Adrenal gland (tissue), 12 donors: Measurements from ENCODE around the gene PRKCE. TPM values are rescaled to one million over a fixed set of nuclear protein-coding genes. Genes with fewer than 3 reads are reported as not detected.

Experiments used
- DNase-seq, 7 donors: peaks; one replicate each; pipeline ENCODE4 v3.0.0-alpha.2; 2019 to 2020
- H3K27ac ChIP-seq, 5 donors: fragments of 200-600 bp; sonication (generic) in 4 of 5; 1 replicate in 3 of 5; 2 replicates in 2 of 5; pipeline versions ENCODE4 v1.5.1 to v1.8.0; 2016 to 2020; ENCODE audit warnings: mild to moderate bottlenecking in 1 of 5
- H3K27me3 ChIP-seq: fragments of 200-600 bp; 2 replicates; pipeline ENCODE4 v1.8.0; 2021
- H3K36me3 ChIP-seq, 2 donors: fragments of 200-600 bp; replicated peaks in 1 of 2; 1 replicate in 1 of 2; 2 replicates in 1 of 2; pipeline versions ENCODE4 v1.5.1 to v1.8.0; 2018 to 2022
- H3K4me1 ChIP-seq, 2 donors: fragments of 200-600 bp; replicated peaks in 1 of 2; 1 replicate in 1 of 2; 2 replicates in 1 of 2; pipeline versions ENCODE4 v1.5.1 to v1.8.0; 2018 to 2021
- H3K4me3 ChIP-seq, 4 donors: fragments of 200-600 bp; sonication (generic) in 3 of 4; one replicate each; pipeline ENCODE4 v1.5.1; 2016 to 2018
- H3K9me3 ChIP-seq, 3 donors: fragments of 200-600 bp; sonication (generic) in 1 of 3; replicated peaks in 1 of 3; 1 replicate in 2 of 3; 2 replicates in 1 of 3; pipeline versions ENCODE4 v1.5.1 to v1.8.0; 2016 to 2021
- POLR2A ChIP-seq, 2 donors: fragments of 450-650 bp; IDR thresholded peaks; one replicate each; pipeline ENCODE4 v1.6.1; 2017; ENCODE audit warnings: antibody characterized with exemption in 2 of 2, mild to moderate bottlenecking in 2 of 2, moderate library complexity in 1 of 2
- WGBS, 4 donors: extraction: QIAGEN DNeasy Blood & Tissue Kit in 2 of 4; methylation state at CpG; one replicate each; pipeline versions ENCODE4 v1.1.5 to v1.1.7; 2013 to 2017; 5-methylcytosine and 5-hydroxymethylcytosine counted together
- intact Hi-C, 2 donors: fragments of 100-400 bp; cut with DNase I; formaldehyde crosslinking; loops; one replicate each; pipeline versions ENCODE4 v1.14.1 to v1.15.0; 2022 to 2023
- polyA plus RNA-seq, 3 donors: library from polyadenylated mRNA; stranded (reverse); fragments of 200-250 nt in 2 of 3; fragments of 350-450 nt in 1 of 3; fragmentation: Illumina TruSeq in 1 of 3; extraction: RNeasy Lipid Tissue Mini Kit (QIAGEN cat#74804) in 1 of 3; gene quantifications; one replicate each; pipeline ENCODE4 v1.2.3, GENCODE V29; 2013 to 2014
- total RNA-seq, 9 donors: library from RNA; depleted of rRNA in 4 of 9; stranded (reverse); fragments of >200 nt in 4 of 9; fragments of 120-200 nt in 1 of 9; fragmentation: NEBNext Ultra II Directional in 1 of 9; extraction: Animal tissue kit (Norgen Biotek cat#: 25700) in 1 of 9; gene quantifications; one replicate each; pipeline versions ENCODE4 v1.1.0 to v1.2.4, GENCODE V29; 2013 to 2023
- TF ChIP-seq, protein P1 (sequence below), 6 experiments: fragments of 450-650 bp in 4 of 6; fragments of 200-600 bp in 2 of 6; sonication (generic) in 1 of 6; IDR thresholded peaks; 1 replicate in 5 of 6; 2 replicates in 1 of 6; pipeline versions ENCODE4 v1.5.1 to v1.8.0; 2016 to 2021; ENCODE audit warnings: antibody characterized with exemption in 6 of 6, mild to moderate bottlenecking in 2 of 6, moderate library complexity in 1 of 6
- donor health status: healthy with polysubstance abuse.
- donor health status: Bipolar disorder and iron deficiency.
- donor health status: DM: yes; HTN: yes; CAD: no.
- donor health status: DM: no; HTN: no; CAD: no.
- donor health status: DM: no; HTN: no; CAD: no.
- donor health status: DM: yes; HTN: yes; CAD: no.

Gene PRKCE
- total and polyA plus RNA-seq, 12 donors = 1.9 to 19.2 (median 8.0) TPM

DNA sequence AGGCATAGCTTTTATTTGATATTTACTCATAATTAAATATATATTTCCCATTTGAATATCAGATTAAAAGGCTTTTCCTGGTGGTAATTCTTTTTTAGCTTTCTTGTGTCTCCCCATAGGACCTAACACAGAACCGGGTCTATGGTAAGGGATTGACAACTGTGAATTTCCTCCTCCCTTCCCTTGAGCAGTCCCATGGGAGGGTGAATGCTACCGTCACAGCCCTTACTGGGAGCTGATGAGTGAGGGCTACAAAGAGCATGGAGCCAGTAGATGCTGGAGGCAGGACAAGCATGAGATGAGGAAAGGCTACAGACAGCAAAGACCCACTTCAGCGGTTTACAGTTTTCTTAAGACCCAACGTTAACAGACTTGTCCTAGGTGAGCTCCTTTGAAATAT lies 475.1 kb downstream of the PRKCE start:
- WGBS, 4 donors = 81 to 93% (median 89%) methylated on average over 4 of the region's 4 CpGs

DNA sequence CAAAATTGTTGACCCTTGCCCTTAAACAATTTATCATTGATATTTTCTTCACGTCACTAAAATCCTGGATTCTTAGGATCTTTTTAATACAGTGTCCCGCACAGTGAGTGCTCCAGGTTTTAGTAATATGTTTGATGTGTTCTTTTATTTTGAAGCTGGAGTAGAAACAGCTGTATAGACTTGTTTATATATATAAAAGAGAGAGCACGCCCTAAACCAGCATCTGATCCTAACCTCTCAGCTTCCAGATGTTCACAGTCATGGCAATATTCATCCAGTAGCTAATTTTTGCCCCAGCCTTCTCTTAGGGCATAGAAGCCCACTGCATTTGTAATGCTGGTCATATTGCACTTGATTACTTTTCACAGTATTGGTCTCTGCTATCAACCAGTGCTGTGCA lies 475.7 kb downstream of the PRKCE start:
- Histone ChIP-seq H3K36me3 (no peaks in the 10 kb centered on the region), H3K9me3 (no peaks in the 10 kb centered on the region), H3K4me1 (no peaks in the 10 kb centered on the region), H3K27ac (no peak overlapping the region), H3K27me3 (no peaks in the 10 kb centered on the region), H3K4me3 (no peak overlapping the region)
- WGBS, 4 donors = 78 to 86% (median 81%) methylated on average over 3 of the region's 3 CpGs
- intact Hi-C loops = no loop called here
- no peak for DNase-seq
- no peak for TF ChIP-seq POLR2A (IDR thresholded peaks at IDR 0.05)
- TF ChIP-seq, protein P1, sequence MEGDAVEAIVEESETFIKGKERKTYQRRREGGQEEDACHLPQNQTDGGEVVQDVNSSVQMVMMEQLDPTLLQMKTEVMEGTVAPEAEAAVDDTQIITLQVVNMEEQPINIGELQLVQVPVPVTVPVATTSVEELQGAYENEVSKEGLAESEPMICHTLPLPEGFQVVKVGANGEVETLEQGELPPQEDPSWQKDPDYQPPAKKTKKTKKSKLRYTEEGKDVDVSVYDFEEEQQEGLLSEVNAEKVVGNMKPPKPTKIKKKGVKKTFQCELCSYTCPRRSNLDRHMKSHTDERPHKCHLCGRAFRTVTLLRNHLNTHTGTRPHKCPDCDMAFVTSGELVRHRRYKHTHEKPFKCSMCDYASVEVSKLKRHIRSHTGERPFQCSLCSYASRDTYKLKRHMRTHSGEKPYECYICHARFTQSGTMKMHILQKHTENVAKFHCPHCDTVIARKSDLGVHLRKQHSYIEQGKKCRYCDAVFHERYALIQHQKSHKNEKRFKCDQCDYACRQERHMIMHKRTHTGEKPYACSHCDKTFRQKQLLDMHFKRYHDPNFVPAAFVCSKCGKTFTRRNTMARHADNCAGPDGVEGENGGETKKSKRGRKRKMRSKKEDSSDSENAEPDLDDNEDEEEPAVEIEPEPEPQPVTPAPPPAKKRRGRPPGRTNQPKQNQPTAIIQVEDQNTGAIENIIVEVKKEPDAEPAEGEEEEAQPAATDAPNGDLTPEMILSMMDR (IDR thresholded peaks at IDR 0.05) = no peak

More for the DNA sequence above, 475.1 kb downstream of the PRKCE start:
- Histone ChIP-seq H3K27me3 (no peaks in the 10 kb centered on the region), H3K4me3 (no peak overlapping the region), H3K36me3 (no peaks in the 10 kb centered on the region), H3K27ac (no peak overlapping the region), H3K4me1 (no peaks in the 10 kb centered on the region), H3K9me3 (no peaks in the 10 kb centered on the region)
- TF ChIP-seq POLR2A (IDR thresholded peaks at IDR 0.05) = no peak
- intact Hi-C loops = no loop called here
- no peak for DNase-seq

DNA sequence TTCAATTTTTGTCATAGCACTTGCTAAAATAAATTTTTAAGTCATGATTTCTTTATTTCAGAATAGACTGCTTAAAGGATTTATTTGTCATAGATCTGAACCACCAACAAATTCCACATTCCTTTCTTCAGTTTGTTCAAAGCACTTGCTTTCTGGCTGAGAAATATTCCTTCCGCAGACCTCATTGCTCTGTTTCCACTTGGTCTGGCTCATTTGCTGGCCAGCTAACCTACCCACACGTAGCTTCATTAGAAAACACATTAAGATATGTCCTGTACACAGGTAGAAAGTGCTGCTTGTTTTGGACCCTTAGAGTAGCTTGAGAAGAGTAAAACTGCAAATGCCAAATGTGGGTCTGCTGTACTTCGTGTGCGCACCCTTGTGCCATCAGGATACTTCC lies 479.0 kb downstream of the PRKCE start:
- Histone ChIP-seq H3K4me1 (peaks cover 0 to 15% of the 10 kb centered on the region in 2 donors), H3K4me3 (no peak overlapping the region), H3K9me3 (no peaks in the 10 kb centered on the region), H3K27me3 (no peaks in the 10 kb centered on the region), H3K36me3 (no peaks in the 10 kb centered on the region), H3K27ac (no peak overlapping the region)
- TF ChIP-seq POLR2A (IDR thresholded peaks at IDR 0.05) = no peak
- TF ChIP-seq, protein P1 (IDR thresholded peaks at IDR 0.05) = no peak
- no peak for DNase-seq
- 88 to 95% (median 90%) methylated on average over 4 of the region's 4 CpGs for WGBS, 4 donors
- intact Hi-C loops = no loop called here

DNA sequence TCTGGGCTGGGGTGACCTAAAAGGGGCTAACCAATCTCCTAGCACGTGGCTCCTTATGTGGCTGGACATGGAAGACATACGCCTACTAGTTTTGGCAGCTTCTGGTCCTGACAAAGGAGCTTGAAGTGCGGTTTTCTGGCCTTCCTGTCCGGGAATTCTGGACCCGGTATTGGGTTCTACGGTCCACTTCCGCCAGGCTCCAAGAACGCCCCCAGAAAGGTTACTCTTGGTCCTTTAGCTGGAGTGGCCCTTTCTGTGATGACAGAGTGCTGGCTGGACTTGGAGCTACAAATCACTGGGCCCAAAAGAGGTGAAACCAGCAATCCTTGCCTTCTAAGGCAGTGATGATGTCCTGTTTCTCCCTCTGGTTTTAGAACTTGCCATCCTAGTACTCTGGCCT lies 481.5 kb downstream of the PRKCE start:
- TF ChIP-seq POLR2A (IDR thresholded peaks at IDR 0.05) = no peak
- TF ChIP-seq, protein P1 (IDR thresholded peaks at IDR 0.05) = no peak
- Histone ChIP-seq H3K4me3 (no peak overlapping the region), H3K9me3 (no peaks in the 10 kb centered on the region), H3K27me3 (no peaks in the 10 kb centered on the region), H3K27ac (peak overlapping the region in 1 of 5 donors; percentile 6), H3K36me3 (no peaks in the 10 kb centered on the region), H3K4me1 (peaks cover 0 to 25% of the 10 kb centered on the region in 2 donors)
- WGBS, 4 donors = 72 to 94% (median 87%) methylated on average over 6 to 8 of the region's 8 CpGs
- intact Hi-C loops = no loop called here
- no peak for DNase-seq

DNA sequence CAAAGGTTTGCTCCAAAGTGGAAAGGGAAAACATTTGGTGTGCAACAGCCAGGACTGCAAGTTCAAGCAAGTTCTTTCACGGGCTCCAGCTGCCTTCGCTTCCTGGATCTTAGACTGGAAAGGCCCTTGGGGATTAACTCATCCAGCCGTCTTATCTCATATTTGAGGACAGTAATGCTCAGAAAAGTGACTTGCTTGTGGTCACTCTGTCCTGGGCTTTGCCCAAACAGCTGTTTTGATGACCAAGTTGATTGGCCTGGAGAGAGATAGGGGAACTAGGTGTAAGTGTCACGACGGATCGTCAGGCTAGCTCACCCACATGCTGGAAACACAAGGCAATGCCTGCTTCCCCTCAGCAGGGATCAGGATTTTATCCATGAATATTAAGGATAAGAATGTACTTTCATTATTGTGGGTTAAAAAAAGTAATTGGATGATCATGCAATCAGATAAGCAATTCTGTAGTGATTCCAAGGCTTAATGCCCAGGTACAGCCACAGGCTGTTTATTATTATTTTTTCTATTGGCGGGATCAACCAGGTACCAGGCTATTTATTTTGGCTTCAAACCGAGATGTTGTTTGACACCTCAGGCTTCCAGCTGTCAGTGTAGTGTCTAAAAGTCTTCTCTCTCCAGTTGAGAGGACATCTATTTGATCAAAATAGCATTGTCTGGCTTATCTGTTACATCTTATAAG lies 483.2 kb downstream of the PRKCE start:
- no peak for TF ChIP-seq POLR2A (IDR thresholded peaks at IDR 0.05)
- TF ChIP-seq, protein P1 (IDR thresholded peaks at IDR 0.05) = no peak
- H3K27ac ChIP-seq = peak overlapping the region in 4 of 5 donors; percentile 2 to 82 (median 31)
- H3K36me3 ChIP-seq = no peaks in the 10 kb centered on the region
- H3K4me3 ChIP-seq = no peak overlapping the region
- peaks cover 0 to 25% of the 10 kb centered on the region in 2 donors for H3K4me1 ChIP-seq
- H3K27me3 ChIP-seq = no peaks in the 10 kb centered on the region
- no peaks in the 10 kb centered on the region for H3K9me3 ChIP-seq
- 55 to 69% (median 69%) methylated on average over 7 to 8 of the region's 8 CpGs for WGBS, 4 donors
- intact Hi-C loops = no loop called here
- DNase-seq = peak in 6 of 7 donors; percentile 35 to 69 (median 47)
